ENCODE measurements around the gene MAPKAP1. TPM values are rescaled to one million over a fixed set of nuclear protein-coding genes. Genes with fewer than 3 reads are reported as not detected.

MAPKAP1 gene
- total RNA-seq, 2 experiments from 2014 or later = 66.2 to 78.8 TPM

DNA sequence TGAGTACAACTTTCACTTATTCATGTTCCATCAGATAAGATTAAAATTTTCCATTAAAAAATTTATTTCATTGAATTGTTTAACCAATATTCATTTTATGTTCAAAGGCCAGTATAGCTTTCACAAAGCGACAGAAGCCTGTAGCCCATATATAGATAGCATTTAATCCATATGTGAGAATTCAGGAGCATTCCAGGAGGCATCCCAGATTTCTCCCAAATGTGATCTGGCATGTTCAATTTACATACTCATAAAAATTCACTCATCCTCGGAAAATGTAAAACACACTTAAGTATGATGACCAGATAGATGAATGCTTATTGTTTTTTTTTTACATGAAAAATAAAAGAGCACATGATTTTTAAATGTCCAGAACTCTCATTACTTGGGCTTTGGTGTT is 141.9 kb downstream of the MAPKAP1 start:
- H3K36me3 ChIP-seq (ENCODE audit: insufficient read depth, low read length) = no peaks in the 10 kb centered on the region
- no peak overlapping the region for H3K4me3 ChIP-seq (ENCODE audit: low read depth, low read length, poor library complexity, severe bottlenecking)
- no TSS peak for BruUV-seq (replicated peaks)
- H4K20me1 ChIP-seq (ENCODE audit: insufficient read depth, low read length) = no peaks in the 10 kb centered on the region
- no peak overlapping the region for H2AFZ ChIP-seq (ENCODE audit: low read length)
- 0 out of 2 replicates have a peak, but pooled peaks cover 2% of the 10 kb centered on the region for H3K9me3 ChIP-seq (ENCODE audit: low read length)
- no peak for DNase-seq (ENCODE audit: low spot score)
- H3K4me2 ChIP-seq (ENCODE audit: low read length) = no peak overlapping the region
- ChIA-PET CTCF (ENCODE audit: unreplicated experiment) (no interaction called here), POLR2A (no interaction called here)
- no peak overlapping the region for H3K27ac ChIP-seq (ENCODE audit: low read depth, low read length, poor library complexity, severe bottlenecking)
- no peaks in the 10 kb centered on the region for H3K79me2 ChIP-seq (ENCODE audit: insufficient read depth, low read depth, low read length)
- intact Hi-C loops (cut with micrococcal nuclease; ENCODE audit: unreplicated experiment) = no loop called here
- no peak for TF ChIP-seq EZH2phosphoT487 (IDR thresholded peaks at IDR 0.05; ENCODE audit: borderline replicate concordance, low read depth, low read length)
- TF ChIP-seq, protein P1, sequence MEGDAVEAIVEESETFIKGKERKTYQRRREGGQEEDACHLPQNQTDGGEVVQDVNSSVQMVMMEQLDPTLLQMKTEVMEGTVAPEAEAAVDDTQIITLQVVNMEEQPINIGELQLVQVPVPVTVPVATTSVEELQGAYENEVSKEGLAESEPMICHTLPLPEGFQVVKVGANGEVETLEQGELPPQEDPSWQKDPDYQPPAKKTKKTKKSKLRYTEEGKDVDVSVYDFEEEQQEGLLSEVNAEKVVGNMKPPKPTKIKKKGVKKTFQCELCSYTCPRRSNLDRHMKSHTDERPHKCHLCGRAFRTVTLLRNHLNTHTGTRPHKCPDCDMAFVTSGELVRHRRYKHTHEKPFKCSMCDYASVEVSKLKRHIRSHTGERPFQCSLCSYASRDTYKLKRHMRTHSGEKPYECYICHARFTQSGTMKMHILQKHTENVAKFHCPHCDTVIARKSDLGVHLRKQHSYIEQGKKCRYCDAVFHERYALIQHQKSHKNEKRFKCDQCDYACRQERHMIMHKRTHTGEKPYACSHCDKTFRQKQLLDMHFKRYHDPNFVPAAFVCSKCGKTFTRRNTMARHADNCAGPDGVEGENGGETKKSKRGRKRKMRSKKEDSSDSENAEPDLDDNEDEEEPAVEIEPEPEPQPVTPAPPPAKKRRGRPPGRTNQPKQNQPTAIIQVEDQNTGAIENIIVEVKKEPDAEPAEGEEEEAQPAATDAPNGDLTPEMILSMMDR (conservative IDR thresholded peaks at IDR 0.05; ENCODE audit: low read length) = no peak
- H3K4me1 ChIP-seq (ENCODE audit: insufficient read depth, low read length, poor library complexity, severe bottlenecking) = peaks cover 9% of the 10 kb centered on the region
- H3K9me2 ChIP-seq (ENCODE audit: insufficient read depth, low read length) = no peaks in the 10 kb centered on the region

DNA sequence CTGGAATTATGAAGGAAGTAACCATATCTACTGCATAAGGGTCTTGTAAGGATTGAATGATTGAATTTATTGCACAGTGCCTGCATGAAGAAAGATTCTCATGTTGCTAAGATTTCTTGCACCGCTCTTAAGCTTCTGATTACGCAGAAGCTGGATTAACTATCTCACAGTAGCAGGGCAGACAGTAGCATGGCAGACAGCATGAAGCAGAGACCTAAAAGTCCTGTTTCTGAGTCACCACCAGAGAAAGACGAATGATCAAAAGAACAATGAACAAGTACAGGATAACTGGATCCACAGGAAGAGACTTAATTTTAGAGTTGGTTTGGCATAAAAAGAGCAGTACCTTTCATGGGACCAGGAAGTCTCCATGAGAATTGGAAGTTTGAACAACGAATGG is 142.4 kb downstream of the MAPKAP1 start:
- Histone ChIP-seq H3K9me3 (ENCODE audit: low read length) (no peaks in the 10 kb centered on the region), H3K27ac (ENCODE audit: low read depth, low read length, poor library complexity, severe bottlenecking) (no peak overlapping the region), H3K4me1 (ENCODE audit: insufficient read depth, low read length, poor library complexity, severe bottlenecking) (peaks cover 9% of the 10 kb centered on the region), H2AFZ (ENCODE audit: low read length) (no peak overlapping the region), H3K36me3 (ENCODE audit: insufficient read depth, low read length) (no peaks in the 10 kb centered on the region), H3K79me2 (ENCODE audit: insufficient read depth, low read depth, low read length) (no peaks in the 10 kb centered on the region), H3K4me2 (ENCODE audit: low read length) (no peak overlapping the region), H3K9me2 (ENCODE audit: insufficient read depth, low read length) (no peaks in the 10 kb centered on the region), H3K4me3 (ENCODE audit: low read depth, low read length, poor library complexity, severe bottlenecking) (no peak overlapping the region), H4K20me1 (ENCODE audit: insufficient read depth, low read length) (no peaks in the 10 kb centered on the region)
- no peak for TF ChIP-seq EZH2phosphoT487 (IDR thresholded peaks at IDR 0.05; ENCODE audit: borderline replicate concordance, low read depth, low read length)
- TF ChIP-seq, protein P1 (conservative IDR thresholded peaks at IDR 0.05; ENCODE audit: low read length) = no peak
- no peak for DNase-seq (ENCODE audit: low spot score)
- BruUV-seq (replicated peaks) = no TSS peak
- intact Hi-C loops (cut with micrococcal nuclease; ENCODE audit: unreplicated experiment) = no loop called here
- CTCF ChIA-PET (ENCODE audit: unreplicated experiment) = no interaction called here
- POLR2A ChIA-PET = no interaction called here

DNA sequence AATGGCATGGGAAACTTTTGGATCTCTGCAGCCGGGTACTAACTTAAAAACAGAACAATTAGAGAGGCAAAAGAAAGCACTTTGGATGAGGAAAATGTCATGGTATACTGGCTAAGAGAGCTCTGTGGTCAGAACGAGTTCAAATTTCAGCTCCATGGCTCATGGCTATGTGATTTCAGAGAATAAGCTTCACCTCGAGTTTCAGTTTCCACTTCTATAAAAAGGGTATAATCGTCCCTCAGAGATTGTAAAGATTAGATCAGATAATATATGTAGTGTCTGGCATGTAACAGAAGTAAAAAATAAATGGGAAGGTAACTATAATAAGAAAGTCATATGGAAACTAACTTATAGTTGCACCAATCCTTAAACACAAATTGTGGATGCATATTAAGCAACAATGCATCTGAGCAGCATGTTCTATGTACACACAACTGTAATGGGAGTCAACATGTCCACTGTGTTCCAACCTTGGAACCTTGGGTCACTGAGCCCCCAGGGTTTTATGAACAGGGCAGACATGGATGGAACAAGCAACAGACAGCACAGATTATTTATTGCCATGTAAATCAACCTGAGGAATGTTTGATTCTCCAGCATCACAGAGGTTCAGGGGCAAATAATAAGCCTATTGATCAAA is 145.4 kb downstream of the MAPKAP1 start:
- Histone ChIP-seq H3K4me1 (ENCODE audit: insufficient read depth, low read length, poor library complexity, severe bottlenecking) (peaks cover 9% of the 10 kb centered on the region), H3K9me2 (ENCODE audit: insufficient read depth, low read length) (no peaks in the 10 kb centered on the region), H3K79me2 (ENCODE audit: insufficient read depth, low read depth, low read length) (no peaks in the 10 kb centered on the region), H2AFZ (ENCODE audit: low read length) (no peak overlapping the region), H3K4me2 (ENCODE audit: low read length) (peak overlapping the region; percentile 33), H3K9me3 (ENCODE audit: low read length) (no peaks in the 10 kb centered on the region), H3K4me3 (ENCODE audit: low read depth, low read length, poor library complexity, severe bottlenecking) (no peak overlapping the region), H3K36me3 (ENCODE audit: insufficient read depth, low read length) (peaks cover 15% of the 10 kb centered on the region; the same call in 1 of the 2 replicates), H3K27ac (ENCODE audit: low read depth, low read length, poor library complexity, severe bottlenecking) (no peak overlapping the region), H4K20me1 (ENCODE audit: insufficient read depth, low read length) (no peaks in the 10 kb centered on the region)
- POLR2A ChIA-PET = no interaction called here
- CTCF ChIA-PET (ENCODE audit: unreplicated experiment) = no interaction called here
- TF ChIP-seq, protein P1 (conservative IDR thresholded peaks at IDR 0.05; ENCODE audit: low read length) = no peak
- TF ChIP-seq EZH2phosphoT487 (IDR thresholded peaks at IDR 0.05; ENCODE audit: borderline replicate concordance, low read depth, low read length) = no peak
- no TSS peak for BruUV-seq (replicated peaks)
- intact Hi-C loops (cut with micrococcal nuclease; ENCODE audit: unreplicated experiment) = no loop called here
- peak; percentile 9 for DNase-seq (ENCODE audit: low spot score)
